HepG2 (cell line): ENCODE measurements around the gene GLIS2. TPM values are rescaled to one million over a fixed set of nuclear protein-coding genes. Genes with fewer than 3 reads are reported as not detected.

Experiments
- CHD4 ChIP-seq: fragments of 200-600 bp; sonication (generic); IDR thresholded peaks from 2 replicates; pipeline ENCODE4 v1.7.0; 2017; ENCODE audit warnings: mild to moderate bottlenecking, low read length, borderline replicate concordance
- FOXC1 ChIP-seq: sonication (generic); formaldehyde crosslinking; IDR thresholded peaks from 2 replicates; pipeline ENCODE4 v1.8.0; 2022; ENCODE audit warnings: mild to moderate bottlenecking, missing genetic modification reagents, borderline replicate concordance
- GZF1 ChIP-seq: sonication (generic); formaldehyde crosslinking; IDR thresholded peaks from 2 replicates; pipeline ENCODE4 v1.5.1; 2020; ENCODE audit warnings: mild to moderate bottlenecking, missing genetic modification reagents
- IKZF4 ChIP-seq: sonication (generic); formaldehyde crosslinking; IDR thresholded peaks from 2 replicates; pipeline ENCODE4 v1.5.1; 2020; ENCODE audit warnings: borderline replicate concordance, mild to moderate bottlenecking, low read depth, missing genetic modification reagents; ENCODE audit errors: not compliant biosample characterization
- SNAI1 ChIP-seq: sonication (generic); formaldehyde crosslinking; IDR thresholded peaks from 2 replicates; pipeline ENCODE4 v1.5.0; 2020; ENCODE audit warnings: mild to moderate bottlenecking, missing genetic modification reagents, borderline replicate concordance
- THYN1 ChIP-seq: sonication (generic); formaldehyde crosslinking; IDR thresholded peaks from 2 replicates; pipeline ENCODE4 v1.8.1; 2023; ENCODE audit warnings: low read depth, mild to moderate bottlenecking, moderate library complexity, missing genetic modification reagents, borderline replicate concordance
- TSC22D2 ChIP-seq: sonication (generic); formaldehyde crosslinking; IDR thresholded peaks from 2 replicates; pipeline ENCODE4 v1.5.1; 2020; ENCODE audit warnings: missing genetic modification reagents, mild to moderate bottlenecking, borderline replicate concordance
- YEATS2 ChIP-seq: sonication (generic); formaldehyde crosslinking; IDR thresholded peaks from 2 replicates; pipeline ENCODE4 v1.4.0; 2020; ENCODE audit warnings: missing genetic modification reagents, borderline replicate concordance
- ZFP90 ChIP-seq: sonication (generic); formaldehyde crosslinking; IDR thresholded peaks from 2 replicates; pipeline ENCODE4 v1.8.0; 2022; ENCODE audit warnings: missing genetic modification reagents, mild to moderate bottlenecking, inconsistent platforms, borderline replicate concordance
- ZNF207 ChIP-seq: fragments of 450-650 bp; IDR thresholded peaks from 2 replicates; pipeline ENCODE4 v1.6.1; 2016; ENCODE audit warnings: antibody characterized with exemption, borderline replicate concordance
- ZNF83 ChIP-seq: sonication (generic); formaldehyde crosslinking; IDR thresholded peaks from 2 replicates; pipeline ENCODE4 v1.4.0; 2020; ENCODE audit warnings: missing genetic modification reagents, mild to moderate bottlenecking, borderline replicate concordance
- ZNF891 ChIP-seq: sonication (generic); formaldehyde crosslinking; IDR thresholded peaks from 2 replicates; pipeline ENCODE4 v1.5.0; 2020; ENCODE audit warnings: mild to moderate bottlenecking, missing genetic modification reagents
- polyA plus RNA-seq, 8 experiments: library from polyadenylated mRNA; depleted of rRNA in 3 of 8; stranded (reverse) in 7 of 8; unstranded in 1 of 8; fragments of >200 nt; fragmentation: Illumina TruSeq in 4 of 8; extraction: Trizol in 4 of 8; gene quantifications; 2 replicates each; pipeline versions ENCODE4 v1.2.1 to v1.2.3, GENCODE V29; 2011 to 2016; ENCODE audit warnings: low read depth in 4 of 8, missing spikeins in 1 of 8, mixed read lengths in 1 of 8; ENCODE audit not compliant: insufficient read depth in 1 of 8
- total RNA-seq, 5 experiments: library from RNA; depleted of rRNA; stranded (reverse); fragments of >200 nt; fragmentation: Illumina TruSeq; extraction: Trizol; gene quantifications; 2 replicates each; pipeline ENCODE4 v1.2.3, GENCODE V29; 2016; ENCODE audit warnings: low read depth in 1 of 5
- TF ChIP-seq, protein P1 (sequence below): sonication (generic); formaldehyde crosslinking; IDR thresholded peaks from 2 replicates; pipeline ENCODE4 v1.4.0; 2020; ENCODE audit warnings: missing genetic modification reagents, borderline replicate concordance
- TF ChIP-seq, protein P2 (sequence below): sonication (generic); formaldehyde crosslinking; IDR thresholded peaks from 2 replicates; pipeline ENCODE4 v1.4.0; 2020; ENCODE audit warnings: low read depth, mild to moderate bottlenecking, missing genetic modification reagents
- TF ChIP-seq, protein P3 (sequence below): sonication (generic); formaldehyde crosslinking; IDR thresholded peaks from 2 replicates; pipeline ENCODE4 v1.5.0; 2020; ENCODE audit warnings: mild to moderate bottlenecking, missing genetic modification reagents, borderline replicate concordance
- TF ChIP-seq, protein P4 (sequence below): sonication (generic); formaldehyde crosslinking; IDR thresholded peaks from 2 replicates; pipeline ENCODE4 v1.8.0; 2022; ENCODE audit warnings: missing genetic modification reagents, low read depth, mild to moderate bottlenecking, borderline replicate concordance

GLIS2 gene
- total and polyA plus RNA-seq, 2 of the 13 experiments (the other 11 are each of a cell fraction or from before 2014, with no cell fraction given) = 0.28 to 0.29 TPM

DNA sequence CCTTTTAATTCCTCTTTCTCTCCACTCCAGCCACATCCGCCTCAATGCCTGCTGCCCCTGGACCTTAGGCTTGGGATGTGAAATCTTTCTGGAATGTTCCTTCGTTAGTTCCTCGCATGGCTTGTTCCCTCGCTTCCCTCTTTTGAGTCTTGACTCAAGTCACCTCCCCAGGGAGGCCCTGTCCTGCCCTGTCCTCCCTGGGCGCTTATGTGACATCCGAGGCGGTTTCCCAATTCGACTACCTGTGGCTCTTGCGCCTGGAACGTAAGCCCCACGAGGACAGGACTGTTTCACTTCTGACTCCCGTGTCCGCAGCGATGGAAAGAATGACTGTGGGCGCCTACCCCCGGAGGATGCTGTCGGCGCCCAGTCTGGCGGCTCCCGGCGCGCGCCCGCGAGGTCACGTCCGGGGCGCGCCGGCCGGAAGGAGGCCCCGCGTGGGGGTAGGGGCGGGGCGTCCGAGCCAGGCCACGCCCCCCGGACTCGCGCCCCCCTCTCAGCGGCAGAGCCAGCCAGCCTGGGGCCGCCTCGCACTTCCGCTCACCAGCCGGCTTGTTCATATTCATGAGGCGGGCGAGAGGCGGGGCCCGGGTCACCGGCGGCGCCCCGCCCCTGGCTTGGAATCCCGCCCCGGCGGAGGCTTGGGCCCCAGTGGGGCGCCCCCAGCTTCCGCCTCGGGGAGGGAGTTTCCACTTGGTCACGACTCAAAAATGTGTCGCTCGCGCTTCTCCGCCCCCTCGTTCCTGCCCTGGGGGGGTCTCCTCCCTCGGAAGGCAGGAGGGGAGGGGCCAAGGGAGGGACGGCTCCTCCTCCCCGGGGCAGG is 8.4 kb upstream of the GLIS2 start (continued):
- TF ChIP-seq TSC22D2 (CRISPR knock-in tag) (no peak), CHD4 (no peak), SNAI1 (CRISPR knock-in tag) (0 out of 2 replicates have a peak, but pooled peaks have one; percentile 37), ZNF83 (CRISPR knock-in tag) (no peak), FOXC1 (no peak), IKZF4 (no peak), ZFP90 (CRISPR knock-in tag) (no peak), YEATS2 (CRISPR knock-in tag) (no peak), ZNF891 (0 out of 2 replicates have a peak, but pooled peaks have one; percentile 24), THYN1 (CRISPR knock-in tag) (no peak), GZF1 (CRISPR knock-in tag) (no peak), ZNF207 (no peak)
- TF ChIP-seq, protein P1, sequence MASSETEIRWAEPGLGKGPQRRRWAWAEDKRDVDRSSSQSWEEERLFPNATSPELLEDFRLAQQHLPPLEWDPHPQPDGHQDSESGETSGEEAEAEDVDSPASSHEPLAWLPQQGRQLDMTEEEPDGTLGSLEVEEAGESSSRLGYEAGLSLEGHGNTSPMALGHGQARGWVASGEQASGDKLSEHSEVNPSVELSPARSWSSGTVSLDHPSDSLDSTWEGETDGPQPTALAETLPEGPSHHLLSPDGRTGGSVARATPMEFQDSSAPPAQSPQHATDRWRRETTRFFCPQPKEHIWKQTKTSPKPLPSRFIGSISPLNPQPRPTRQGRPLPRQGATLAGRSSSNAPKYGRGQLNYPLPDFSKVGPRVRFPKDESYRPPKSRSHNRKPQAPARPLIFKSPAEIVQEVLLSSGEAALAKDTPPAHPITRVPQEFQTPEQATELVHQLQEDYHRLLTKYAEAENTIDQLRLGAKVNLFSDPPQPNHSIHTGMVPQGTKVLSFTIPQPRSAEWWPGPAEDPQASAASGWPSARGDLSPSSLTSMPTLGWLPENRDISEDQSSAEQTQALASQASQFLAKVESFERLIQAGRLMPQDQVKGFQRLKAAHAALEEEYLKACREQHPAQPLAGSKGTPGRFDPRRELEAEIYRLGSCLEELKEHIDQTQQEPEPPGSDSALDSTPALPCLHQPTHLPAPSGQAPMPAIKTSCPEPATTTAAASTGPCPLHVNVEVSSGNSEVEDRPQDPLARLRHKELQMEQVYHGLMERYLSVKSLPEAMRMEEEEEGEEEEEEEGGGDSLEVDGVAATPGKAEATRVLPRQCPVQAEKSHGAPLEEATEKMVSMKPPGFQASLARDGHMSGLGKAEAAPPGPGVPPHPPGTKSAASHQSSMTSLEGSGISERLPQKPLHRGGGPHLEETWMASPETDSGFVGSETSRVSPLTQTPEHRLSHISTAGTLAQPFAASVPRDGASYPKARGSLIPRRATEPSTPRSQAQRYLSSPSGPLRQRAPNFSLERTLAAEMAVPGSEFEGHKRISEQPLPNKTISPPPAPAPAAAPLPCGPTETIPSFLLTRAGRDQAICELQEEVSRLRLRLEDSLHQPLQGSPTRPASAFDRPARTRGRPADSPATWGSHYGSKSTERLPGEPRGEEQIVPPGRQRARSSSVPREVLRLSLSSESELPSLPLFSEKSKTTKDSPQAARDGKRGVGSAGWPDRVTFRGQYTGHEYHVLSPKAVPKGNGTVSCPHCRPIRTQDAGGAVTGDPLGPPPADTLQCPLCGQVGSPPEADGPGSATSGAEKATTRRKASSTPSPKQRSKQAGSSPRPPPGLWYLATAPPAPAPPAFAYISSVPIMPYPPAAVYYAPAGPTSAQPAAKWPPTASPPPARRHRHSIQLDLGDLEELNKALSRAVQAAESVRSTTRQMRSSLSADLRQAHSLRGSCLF (CRISPR knock-in tag) = no peak
- TF ChIP-seq, protein P2, sequence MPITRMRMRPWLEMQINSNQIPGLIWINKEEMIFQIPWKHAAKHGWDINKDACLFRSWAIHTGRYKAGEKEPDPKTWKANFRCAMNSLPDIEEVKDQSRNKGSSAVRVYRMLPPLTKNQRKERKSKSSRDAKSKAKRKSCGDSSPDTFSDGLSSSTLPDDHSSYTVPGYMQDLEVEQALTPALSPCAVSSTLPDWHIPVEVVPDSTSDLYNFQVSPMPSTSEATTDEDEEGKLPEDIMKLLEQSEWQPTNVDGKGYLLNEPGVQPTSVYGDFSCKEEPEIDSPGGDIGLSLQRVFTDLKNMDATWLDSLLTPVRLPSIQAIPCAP = no peak
- TF ChIP-seq, protein P3, sequence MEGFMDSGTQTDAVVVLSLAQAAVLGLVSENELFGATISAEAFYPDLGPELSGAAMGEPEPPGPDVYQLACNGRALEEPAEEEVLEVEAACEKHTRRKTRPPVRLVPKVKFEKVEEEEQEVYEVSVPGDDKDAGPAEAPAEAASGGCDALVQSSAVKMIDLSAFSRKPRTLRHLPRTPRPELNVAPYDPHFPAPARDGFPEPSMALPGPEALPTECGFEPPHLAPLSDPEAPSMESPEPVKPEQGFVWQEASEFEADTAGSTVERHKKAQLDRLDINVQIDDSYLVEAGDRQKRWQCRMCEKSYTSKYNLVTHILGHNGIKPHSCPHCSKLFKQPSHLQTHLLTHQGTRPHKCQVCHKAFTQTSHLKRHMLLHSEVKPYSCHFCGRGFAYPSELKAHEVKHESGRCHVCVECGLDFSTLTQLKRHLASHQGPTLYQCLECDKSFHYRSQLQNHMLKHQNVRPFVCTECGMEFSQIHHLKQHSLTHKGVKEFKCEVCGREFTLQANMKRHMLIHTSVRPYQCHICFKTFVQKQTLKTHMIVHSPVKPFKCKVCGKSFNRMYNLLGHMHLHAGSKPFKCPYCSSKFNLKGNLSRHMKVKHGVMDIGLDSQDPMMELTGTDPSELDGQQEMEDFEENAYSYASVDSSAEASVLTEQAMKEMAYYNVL (CRISPR knock-in tag) = no peak
- TF ChIP-seq, protein P4, sequence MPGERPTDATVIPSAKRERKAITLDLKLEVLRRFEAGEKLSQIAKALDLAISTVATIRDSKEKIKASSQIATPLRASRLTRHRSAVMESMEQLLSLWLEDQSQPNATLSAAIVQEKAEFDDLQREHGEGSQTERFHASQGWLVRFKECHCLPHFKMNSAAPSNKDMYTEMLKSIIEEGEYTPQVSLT (CRISPR knock-in tag) = no peak
